H9 (cell line): Measurements from ENCODE around the gene ABCF1. TPM values are rescaled to one million over a fixed set of nuclear protein-coding genes. Genes with fewer than 3 reads are reported as not detected.

Experiments used
- DNase-seq: peaks from one replicate; pipeline ENCODE4 v3.0.0-alpha.2; 2017
- H2AFZ ChIP-seq: one replicate; pipeline ENCODE4 v1.6.1; 2013; ENCODE audit warnings: mild to moderate bottlenecking, low read length, control low read depth, moderate library complexity
- H2AK5ac ChIP-seq: 2 replicates; pipeline ENCODE4 v1.6.1; 2013; ENCODE audit warnings: low read length, control low read depth, mixed read lengths; ENCODE audit not compliant: insufficient read length
- H2BK120ac ChIP-seq: one replicate; pipeline ENCODE4 v1.6.1; 2013; ENCODE audit warnings: low read depth, mild to moderate bottlenecking, low read length, control low read depth, inconsistent platforms; ENCODE audit not compliant: poor library complexity, severe bottlenecking
- H2BK12ac ChIP-seq: 2 replicates; pipeline ENCODE4 v1.6.1; 2013; ENCODE audit warnings: low read length, control low read depth, mixed read lengths, low read depth; ENCODE audit not compliant: insufficient read length
- H2BK15ac ChIP-seq: 2 replicates; pipeline ENCODE4 v1.6.1; 2013; ENCODE audit warnings: low read depth, low read length, control low read depth
- H2BK20ac ChIP-seq: one replicate; pipeline ENCODE4 v1.6.1; 2013; ENCODE audit warnings: low read depth, mild to moderate bottlenecking, low read length, control low read depth, inconsistent platforms; ENCODE audit not compliant: poor library complexity, severe bottlenecking
- H2BK5ac ChIP-seq: 2 replicates; pipeline ENCODE4 v1.6.1; 2013; ENCODE audit warnings: low read length, control low read depth, mixed read lengths; ENCODE audit not compliant: insufficient read length
- H3K14ac ChIP-seq: 2 replicates; pipeline ENCODE4 v1.6.1; 2013; ENCODE audit warnings: low read length, control low read depth; ENCODE audit not compliant: insufficient read depth
- H3K18ac ChIP-seq: 2 replicates; pipeline ENCODE4 v1.6.1; 2013; ENCODE audit warnings: low read depth, mild to moderate bottlenecking, mixed read lengths, low read length, control low read depth; ENCODE audit not compliant: insufficient read length
- H3K23ac ChIP-seq: 2 replicates; pipeline ENCODE4 v1.6.1; 2013; ENCODE audit warnings: low read length, control low read depth, mixed read lengths, low read depth; ENCODE audit not compliant: insufficient read length
- H3K23me2 ChIP-seq: 2 replicates; pipeline ENCODE4 v1.6.1; 2013; ENCODE audit warnings: low read depth, mild to moderate bottlenecking, mixed read lengths, low read length, control low read depth; ENCODE audit not compliant: insufficient read length, poor library complexity, severe bottlenecking
- H3K27ac ChIP-seq: 2 replicates; pipeline ENCODE4 v1.5.1; 2013; ENCODE audit warnings: low read length, control low read depth, mixed read lengths, low read depth; ENCODE audit not compliant: insufficient read length
- H3K27me3 ChIP-seq: 2 replicates; pipeline ENCODE4 v1.6.1; 2013; ENCODE audit warnings: low read length, control low read depth, inconsistent platforms; ENCODE audit not compliant: insufficient read depth
- H3K4ac ChIP-seq: 2 replicates; pipeline ENCODE4 v1.6.1; 2013; ENCODE audit warnings: low read depth, mild to moderate bottlenecking, control low read depth, inconsistent platforms, low read length, moderate library complexity
- H3K4me1 ChIP-seq: 2 replicates; pipeline ENCODE4 v1.6.1; 2013; ENCODE audit warnings: low read length, control low read depth, inconsistent platforms; ENCODE audit not compliant: insufficient read depth
- H3K4me2 ChIP-seq: 2 replicates; pipeline ENCODE4 v1.6.1; 2013; ENCODE audit warnings: low read length, control low read depth, mixed read lengths; ENCODE audit not compliant: insufficient read length, insufficient read depth
- H3K56ac ChIP-seq: 2 replicates; pipeline ENCODE4 v1.6.1; 2013; ENCODE audit warnings: low read depth, mild to moderate bottlenecking, mixed read lengths, low read length, control low read depth; ENCODE audit not compliant: insufficient read length
- H3K79me1 ChIP-seq: 2 replicates; pipeline ENCODE4 v1.6.1; 2013; ENCODE audit warnings: low read depth, mild to moderate bottlenecking, moderate library complexity, low read length, control low read depth, inconsistent platforms; ENCODE audit not compliant: insufficient read depth, poor library complexity, severe bottlenecking
- H3K79me2 ChIP-seq: 2 replicates; pipeline ENCODE4 v1.6.1; 2013; ENCODE audit warnings: low read length, control low read depth, inconsistent platforms; ENCODE audit not compliant: insufficient read depth
- H3K9ac ChIP-seq: 2 replicates; pipeline ENCODE4 v1.6.1; 2013; ENCODE audit warnings: low read length, control low read depth, mixed read lengths; ENCODE audit not compliant: insufficient read length; ENCODE audit errors: extremely low read depth
- H3K9me3 ChIP-seq: one replicate; pipeline ENCODE4 v1.6.1; 2013; ENCODE audit warnings: low read depth, low read length, inconsistent platforms; ENCODE audit not compliant: control insufficient read depth
- H3T11ph ChIP-seq: one replicate; pipeline ENCODE4 v1.6.1; 2013; ENCODE audit warnings: mild to moderate bottlenecking, low read length, control low read depth, inconsistent platforms
- H4K20me1 ChIP-seq: one replicate; pipeline ENCODE4 v1.6.1; 2013; ENCODE audit not compliant: control insufficient read depth, insufficient read length, insufficient read depth
- H4K5ac ChIP-seq: 2 replicates; pipeline ENCODE4 v1.6.1; 2013; ENCODE audit warnings: low read depth, mild to moderate bottlenecking, mixed read lengths, low read length, control low read depth; ENCODE audit not compliant: insufficient read length
- H4K8ac ChIP-seq: replicated peaks from 2 replicates; pipeline ENCODE4 v1.6.1; 2013; ENCODE audit warnings: low read length, control low read depth, mixed read lengths, low read depth; ENCODE audit not compliant: insufficient read length
- H4K91ac ChIP-seq: 2 replicates; pipeline ENCODE4 v1.6.1; 2013; ENCODE audit warnings: low read depth, mild to moderate bottlenecking, moderate library complexity, mixed read lengths, low read length, control low read depth; ENCODE audit not compliant: insufficient read length
- H3K27ac Mint-ChIP-seq, 3 experiments: 2 replicates in 2 of 3; 3 replicates in 1 of 3; pipeline ENCODE4 v1.8.0; 2020 to 2021; ENCODE audit warnings: mixed read lengths in 3 of 3, mild to moderate bottlenecking in 1 of 3, moderate library complexity in 1 of 3
- H3K27me3 Mint-ChIP-seq: 2 replicates; pipeline ENCODE4 v1.8.0; 2021; ENCODE audit warnings: low read depth, mild to moderate bottlenecking, moderate library complexity, mixed read lengths
- H3K36me3 Mint-ChIP-seq, 3 experiments: 2 replicates in 2 of 3; 3 replicates in 1 of 3; pipeline ENCODE4 v1.8.0; 2020 to 2021; ENCODE audit warnings: low read depth in 3 of 3, mixed read lengths in 3 of 3; ENCODE audit not compliant: insufficient read depth in 1 of 3
- H3K4me1 Mint-ChIP-seq, 2 experiments: 2 replicates each; pipeline ENCODE4 v1.8.0; 2020; ENCODE audit warnings: mixed read lengths in 2 of 2
- H3K4me3 Mint-ChIP-seq, 2 experiments: 2 replicates in 1 of 2; 3 replicates in 1 of 2; pipeline ENCODE4 v1.8.0; 2020 to 2021; ENCODE audit warnings: mild to moderate bottlenecking in 2 of 2, mixed read lengths in 2 of 2, moderate library complexity in 1 of 2
- H3K9me3 Mint-ChIP-seq, 2 experiments: 2 replicates in 1 of 2; 3 replicates in 1 of 2; pipeline ENCODE4 v1.8.0; 2020; ENCODE audit warnings: mild to moderate bottlenecking in 2 of 2, mixed read lengths in 2 of 2, moderate library complexity in 1 of 2
- CTCF ChIP-seq: fragments of 200-600 bp; sonication (generic); conservative IDR thresholded peaks from 3 replicates; pipeline ENCODE4 v1.8.0; 2021; ENCODE audit warnings: antibody characterized with exemption, mild to moderate bottlenecking
- WGBS: extraction: QIAGEN DNeasy Blood & Tissue Kit; methylation state at CpG from one replicate; pipeline ENCODE4 v1.1.7; 2013; ENCODE audit warnings: missing lambda C conversion rate, low lambda C conversion rate, mixed read lengths; ENCODE audit not compliant: insufficient read length; ENCODE audit errors: extremely low coverage; 5-methylcytosine and 5-hydroxymethylcytosine counted together
- total RNA-seq: library from RNA; stranded (reverse); gene quantifications from 2 replicates; pipeline ENCODE4 v1.2.1, GENCODE V29; 2021

The ABCF1 gene
- total RNA-seq, 1 experiment from 2014 or later: 118 TPM

GRCh38 chr6:30578051-30578450 is 6.8 kb downstream of the ABCF1 start:
- no peak for TF ChIP-seq CTCF
- no peak overlapping the region for H2BK5ac ChIP-seq
- no peaks in the 10 kb centered on the region for H3K4me1 ChIP-seq
- H4K5ac ChIP-seq: no peak overlapping the region
- H2BK15ac ChIP-seq: no peak overlapping the region
- no peak overlapping the region for H4K91ac ChIP-seq
- peaks cover 14% of the 10 kb centered on the region; the same call in 1 of the 2 replicates for H3K79me2 ChIP-seq
- H3K23me2 ChIP-seq: no peaks in the 10 kb centered on the region
- no peak overlapping the region for H3K9ac ChIP-seq
- no peak overlapping the region for H2BK120ac ChIP-seq
- H3K56ac ChIP-seq: no peak overlapping the region
- peaks cover 5 to 7% of the 10 kb centered on the region in 2 experiments for H3K4me1 Mint-ChIP-seq
- no peak overlapping the region for H2BK12ac ChIP-seq
- H3K27ac Mint-ChIP-seq: no peak overlapping the region
- H3K36me3 Mint-ChIP-seq: peaks cover 57 to 71% (median 66%) of the 10 kb centered on the region in 3 experiments
- no peak overlapping the region for H2BK20ac ChIP-seq
- no peaks in the 10 kb centered on the region; a peak in 1 of 5 replicates for H3K9me3 Mint-ChIP-seq
- no peak overlapping the region for H2AFZ ChIP-seq
- no CpG with 5 or more reads among the region's 8 CpGs for WGBS
- no peak overlapping the region for H3T11ph ChIP-seq
- H4K20me1 ChIP-seq: no peaks in the 10 kb centered on the region
- H3K18ac ChIP-seq: no peak overlapping the region
- DNase-seq: no peak
- no peak overlapping the region for H3K14ac ChIP-seq
- H3K9me3 ChIP-seq: no peaks in the 10 kb centered on the region
- H3K27ac ChIP-seq: no peak overlapping the region
- no peaks in the 10 kb centered on the region for H3K27me3 ChIP-seq
- H2AK5ac ChIP-seq: no peak overlapping the region
- H3K4me2 ChIP-seq: no peak overlapping the region
- no peak overlapping the region for H3K4ac ChIP-seq
- H4K8ac ChIP-seq: no peak overlapping the region
- no peak overlapping the region for H3K23ac ChIP-seq
- H3K4me3 Mint-ChIP-seq: no peak overlapping the region
- H3K79me1 ChIP-seq: peaks cover 8% of the 10 kb centered on the region
- no peaks in the 10 kb centered on the region for H3K27me3 Mint-ChIP-seq
